KBM-7 (cell line): ENCODE results near the gene RNF38.
"Not testable (repeated sequence)": the region's sequence is repeated elsewhere in the genome, so short reads cannot be mapped to it uniquely, and the experiment has no call there.

Experiments
- DNase-seq: peaks from one replicate; pipeline ENCODE4 v3.0.0-alpha.2; 2015
- in situ Hi-C: fragments of 300-500 bp; cut with MboI; formaldehyde crosslinking; loops from 2 replicates; pipeline ENCODE4 v1.14.3; 2020; ENCODE audit warnings: low sequenced_read_pairs, low pct_unique_long_range_greater_than_20kb, mixed read lengths

The RNF38 gene

DNA sequence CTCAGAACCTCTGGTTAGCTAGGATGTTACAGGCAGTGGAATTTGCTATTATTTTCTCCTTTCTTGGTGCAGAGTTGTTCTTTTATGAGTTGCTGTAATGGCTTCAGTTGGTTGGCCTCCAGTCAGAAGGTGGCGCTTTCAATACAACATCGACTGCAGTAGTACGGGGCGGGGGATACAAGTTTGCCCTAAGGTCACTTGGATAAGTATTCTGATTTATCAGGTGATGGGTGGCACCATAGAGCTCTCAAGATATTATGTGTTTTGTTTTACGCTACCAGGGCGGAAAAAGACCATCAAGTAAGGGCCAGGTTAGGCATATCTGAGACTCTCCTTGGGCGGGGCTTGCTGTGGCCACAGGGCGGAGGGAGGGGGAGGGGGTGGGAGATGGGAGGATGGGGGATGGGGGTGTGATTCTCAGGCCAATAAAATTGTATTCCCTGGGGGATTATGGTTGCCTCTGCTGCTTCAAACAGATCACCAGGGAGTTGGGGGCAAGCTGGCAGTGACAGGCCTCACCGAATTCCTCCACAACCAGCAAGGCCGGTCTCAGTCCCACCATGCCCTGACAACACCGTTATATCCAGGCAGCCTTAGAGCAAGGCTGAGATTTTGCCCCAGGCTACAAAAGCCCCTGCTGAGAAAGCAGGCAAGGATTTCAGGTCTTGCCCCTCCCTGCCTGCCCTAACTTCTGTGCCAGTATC is 15.9 kb upstream of the RNF38 start:
- in situ Hi-C loops: loop anchor here (25.0 kb wide), 1 partner anchor 146 kb away; the partner anchor contains the start of gene MELK
- no peak for DNase-seq

DNA sequence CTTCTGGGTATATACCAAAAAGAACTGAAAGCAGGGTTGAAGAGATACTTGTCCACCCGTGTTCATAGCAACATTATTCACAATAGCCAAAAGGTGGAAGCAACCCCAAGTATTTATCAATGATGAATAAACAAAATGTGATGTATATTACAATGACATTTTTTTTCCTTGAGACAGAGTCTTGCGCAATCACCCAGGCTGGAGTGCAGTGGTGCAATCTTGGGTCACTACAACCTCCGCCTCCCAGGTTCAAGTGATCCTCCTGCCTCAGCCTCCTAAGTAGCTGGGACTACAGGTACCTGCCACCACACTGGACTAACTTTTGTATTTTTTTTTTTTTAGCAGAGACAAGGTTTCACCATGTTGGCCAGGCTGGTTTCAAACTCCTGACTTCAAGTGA is 11.3 kb upstream of the RNF38 start:
- DNase-seq: not testable (repeated sequence)
- in situ Hi-C loops: loop anchor here (25.0 kb wide), 1 partner anchor 151 kb away; the partner anchor contains the start of gene MELK

DNA sequence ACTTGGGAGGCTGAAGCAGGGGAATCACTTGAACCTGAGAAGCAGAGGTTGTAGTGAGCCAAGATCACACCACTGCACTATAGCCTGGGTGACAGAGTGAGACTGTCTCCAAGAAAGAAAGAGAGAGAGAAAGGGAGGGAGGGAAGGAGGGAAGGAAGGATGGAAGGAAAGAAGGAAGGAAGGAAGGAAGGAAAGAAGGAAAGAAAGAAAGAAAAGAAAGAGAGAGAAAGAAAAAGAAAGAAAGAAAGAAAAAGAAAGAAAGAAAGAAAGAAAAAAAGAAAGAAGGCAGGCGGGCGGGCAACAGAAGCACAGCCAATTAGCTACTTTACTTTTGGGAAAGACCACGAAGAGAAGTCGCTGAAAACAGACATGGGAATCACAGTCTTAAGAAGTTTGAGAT is 9.0 kb upstream of the RNF38 start:
- in situ Hi-C loops: loop anchor here (25.0 kb wide), 1 partner anchor 153 kb away; the partner anchor contains the start of gene MELK
- not testable (repeated sequence) for DNase-seq

DNA sequence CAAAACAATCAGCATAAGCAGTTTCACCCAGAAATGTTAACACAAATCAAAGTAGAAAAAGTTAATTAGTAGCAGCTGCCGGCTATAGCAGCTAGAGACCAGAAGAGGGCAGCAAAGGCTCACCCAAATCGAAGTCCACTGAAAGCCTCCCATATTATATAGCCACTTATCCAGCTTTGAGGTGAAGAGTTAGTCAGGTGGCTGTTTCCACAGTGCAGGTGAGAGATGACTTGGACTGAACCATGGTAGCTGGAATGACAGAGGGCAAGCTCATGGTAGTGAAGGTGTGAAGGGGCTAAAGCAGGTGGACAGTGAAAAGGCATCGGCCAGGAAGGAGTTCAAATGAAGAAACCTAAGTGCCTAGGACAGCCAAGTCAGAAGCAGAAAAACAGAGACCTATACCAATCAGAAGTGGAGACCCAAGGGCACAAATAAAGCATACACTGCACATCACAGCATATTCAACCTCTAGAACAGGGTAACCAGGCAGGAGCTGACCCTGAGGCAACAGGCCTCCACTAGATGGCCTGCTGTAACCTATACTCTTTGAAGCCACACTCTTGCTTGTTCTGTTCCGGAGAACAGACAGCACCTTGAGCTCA is 7.2 kb upstream of the RNF38 start:
- peak; percentile 79 for DNase-seq
- in situ Hi-C loops: loop anchor here (25.0 kb wide), 1 partner anchor 155 kb away; the partner anchor contains the start of gene MELK

DNA sequence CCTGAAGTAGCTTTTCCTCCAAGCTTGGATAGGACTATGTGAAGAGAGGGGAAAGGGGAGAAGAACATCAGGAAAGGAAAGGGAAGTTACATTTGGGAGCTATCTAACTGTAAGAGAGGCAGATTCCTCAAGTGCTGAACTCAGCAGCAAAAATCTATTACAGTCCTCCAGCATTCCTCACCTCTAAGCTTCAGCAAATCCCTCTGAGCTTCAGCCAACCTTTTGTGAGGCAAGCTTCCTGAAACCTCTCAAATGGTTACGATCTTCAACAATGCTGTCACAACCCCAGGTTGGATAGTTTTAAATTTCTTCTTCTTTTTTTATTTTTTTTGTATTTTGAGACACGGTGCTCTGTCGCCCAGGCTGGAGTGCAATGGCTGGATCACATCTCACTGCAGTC is 2.5 kb upstream of the RNF38 start:
- in situ Hi-C loops: loop anchor here (25.0 kb wide), 1 partner anchor 160 kb away; the partner anchor contains the start of gene MELK
- DNase-seq: no peak

DNA sequence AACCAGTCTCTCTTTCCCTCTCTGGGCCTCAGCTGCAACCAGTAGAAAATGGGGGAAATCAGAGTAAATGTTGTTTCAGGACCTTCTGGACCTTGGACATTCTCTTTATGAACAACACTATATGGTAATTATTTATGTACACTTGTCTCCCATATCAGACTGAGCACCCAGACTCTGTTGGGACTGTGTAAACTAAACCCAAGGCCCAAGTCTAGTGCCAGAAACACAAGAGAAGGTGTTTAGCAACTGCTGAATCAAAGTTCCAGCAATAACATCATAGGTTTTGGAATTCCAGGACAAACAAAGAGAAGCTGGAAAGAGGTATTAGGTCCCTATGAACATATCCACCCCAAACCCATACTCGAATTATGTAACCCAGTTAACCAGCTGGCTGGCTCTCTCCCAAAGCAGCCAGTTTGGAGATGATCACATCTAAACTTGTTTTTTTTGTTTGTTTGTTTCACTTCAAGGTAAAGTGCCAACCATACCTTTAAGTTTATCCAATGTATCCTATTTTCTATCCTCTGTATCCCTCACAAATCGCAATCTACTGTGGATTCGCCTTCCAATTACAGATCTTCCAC is 1.9 kb upstream of the RNF38 start:
- in situ Hi-C loops: loop anchor here (25.0 kb wide), 1 partner anchor 160 kb away; the partner anchor contains the start of gene MELK
- no peak for DNase-seq

DNA sequence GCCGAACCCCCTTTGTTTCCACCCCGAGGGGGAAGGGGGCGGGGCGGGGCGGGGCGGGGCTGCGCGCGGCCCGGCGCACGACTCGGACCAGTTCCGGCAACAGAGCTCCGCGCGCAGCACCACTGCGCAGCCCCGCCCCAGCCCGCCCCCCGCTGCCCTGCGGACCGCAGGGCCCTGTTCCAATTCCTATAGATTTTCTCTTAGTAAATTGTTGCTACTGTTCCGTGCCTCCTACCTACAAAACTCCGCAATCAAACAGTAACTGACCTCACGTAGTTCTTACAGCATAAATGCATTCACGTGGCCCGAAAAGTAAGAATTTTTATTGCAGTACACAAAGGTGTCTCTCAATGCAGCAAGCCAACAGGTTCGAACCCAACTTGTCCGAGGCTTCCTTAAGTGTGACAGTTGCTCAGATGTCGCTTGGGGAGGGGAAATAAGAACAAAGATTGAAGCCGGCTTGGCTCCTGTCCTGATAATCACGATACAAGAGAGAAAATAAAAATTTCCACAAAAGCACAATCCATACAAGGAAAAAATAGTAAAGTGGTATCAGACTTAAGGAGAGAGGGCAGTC is 1.2 kb upstream of the RNF38 start:
- in situ Hi-C loops: loop anchor here (25.0 kb wide), 1 partner anchor 161 kb away; the partner anchor contains the start of gene MELK

DNA sequence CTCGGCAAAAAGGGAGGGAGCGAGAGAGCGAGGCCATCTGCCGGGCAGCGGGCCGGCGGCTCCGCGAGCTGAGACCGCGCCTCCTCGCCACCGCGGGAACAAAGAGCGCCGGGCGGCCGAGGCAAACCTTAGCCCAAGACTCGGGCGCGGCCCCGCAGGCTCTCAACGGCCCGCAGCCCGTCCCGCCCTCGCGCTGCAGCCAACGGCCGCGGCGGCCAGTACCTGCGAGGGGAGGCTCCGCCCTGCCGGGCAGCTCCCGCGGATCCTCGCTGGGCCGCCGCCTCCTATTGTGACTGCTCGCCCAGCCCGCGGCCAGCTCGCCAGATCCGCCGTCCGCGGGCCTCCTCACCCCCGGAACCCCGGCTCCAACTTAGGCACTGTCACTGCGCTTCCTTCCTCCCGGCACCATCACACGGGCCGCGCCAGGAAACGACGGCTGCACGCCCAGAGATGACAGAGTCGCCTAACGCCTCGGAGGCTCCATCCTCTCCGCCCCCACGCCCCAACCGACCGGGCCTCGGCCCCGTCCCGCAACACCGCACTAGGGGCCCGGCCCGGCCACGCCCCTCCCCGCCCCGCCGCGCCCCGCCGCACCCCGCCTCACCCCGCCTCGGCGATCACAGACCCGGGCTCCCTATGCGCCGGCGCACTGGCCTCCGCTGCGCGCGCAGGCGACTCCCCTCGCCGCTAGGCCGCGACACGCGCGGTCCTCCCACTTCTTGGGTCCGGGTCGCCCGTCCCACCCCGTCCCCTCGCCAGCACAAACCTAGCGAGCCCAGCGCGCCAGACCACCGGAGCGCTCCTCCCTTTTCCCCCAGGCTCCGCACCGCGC is 479 bp upstream of the RNF38 start:
- in situ Hi-C loops: loop anchor here (25.0 kb wide), 1 partner anchor 162 kb away; the partner anchor contains the start of gene MELK

More for the DNA sequence above, 1.2 kb upstream of the RNF38 start:
- DNase-seq: no peak

DNA sequence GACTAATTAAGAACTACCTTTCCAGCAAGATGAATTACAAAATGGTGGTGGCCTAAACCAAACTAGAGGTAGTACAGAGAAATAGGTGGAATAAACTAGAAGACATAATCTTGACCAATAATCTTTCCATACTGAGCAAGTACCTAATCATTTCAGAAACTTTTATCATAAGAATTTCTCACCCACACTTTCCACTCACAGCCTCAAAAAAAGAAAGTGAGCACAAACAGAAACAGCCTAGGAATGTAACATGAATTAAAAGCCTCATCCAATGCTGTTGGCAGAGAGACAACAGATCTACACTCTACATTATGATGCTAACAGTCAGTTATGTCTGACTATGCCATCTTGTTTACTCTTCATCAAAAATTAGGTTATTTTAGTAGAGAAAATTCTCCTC is 1.3 kb downstream of the RNF38 start:
- in situ Hi-C loops: no loop called here
- DNase-seq: no peak

More for the DNA sequence above, 479 bp upstream of the RNF38 start:
- peak; percentile 82 for DNase-seq

DNA sequence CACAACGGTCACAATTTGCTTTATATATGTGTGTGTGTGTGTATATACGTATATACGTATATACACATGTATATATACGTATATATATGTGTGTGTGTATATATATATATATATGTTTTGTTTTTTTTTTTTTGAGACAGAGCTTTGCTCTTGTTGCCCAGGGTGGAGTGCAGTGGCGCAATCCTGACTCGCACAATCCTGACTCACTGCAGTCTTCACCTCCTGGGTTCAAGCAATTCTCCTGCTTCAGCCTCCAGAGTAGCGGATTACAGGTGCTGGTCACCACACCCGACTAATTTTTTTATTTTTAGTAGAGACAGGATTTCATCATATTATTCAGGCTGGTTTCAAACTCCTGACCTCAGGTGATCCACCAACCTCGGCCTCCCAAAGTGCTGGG is 3.1 kb downstream of the RNF38 start:
- no peak for DNase-seq
- in situ Hi-C loops: no loop called here

DNA sequence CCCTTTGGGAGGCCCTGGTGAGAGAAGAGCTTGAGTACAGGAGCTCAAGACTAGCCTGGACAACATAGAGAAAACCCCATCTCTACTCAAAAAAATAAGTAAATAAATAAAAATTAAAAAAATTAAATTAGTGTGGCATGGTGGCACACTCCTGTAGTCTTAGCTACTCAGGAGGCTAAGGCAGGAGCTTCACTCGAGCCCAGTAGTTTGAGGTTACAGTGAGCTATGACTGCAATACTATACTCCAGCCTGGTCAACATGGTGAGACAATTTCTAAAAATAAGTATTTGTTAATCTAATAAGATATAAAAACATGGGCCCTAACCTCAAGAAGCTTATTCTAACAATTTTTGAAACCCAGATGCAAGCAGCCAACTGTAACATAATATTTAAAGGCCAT is 7.6 kb downstream of the RNF38 start:
- no peak for DNase-seq
- in situ Hi-C loops: no loop called here

DNA sequence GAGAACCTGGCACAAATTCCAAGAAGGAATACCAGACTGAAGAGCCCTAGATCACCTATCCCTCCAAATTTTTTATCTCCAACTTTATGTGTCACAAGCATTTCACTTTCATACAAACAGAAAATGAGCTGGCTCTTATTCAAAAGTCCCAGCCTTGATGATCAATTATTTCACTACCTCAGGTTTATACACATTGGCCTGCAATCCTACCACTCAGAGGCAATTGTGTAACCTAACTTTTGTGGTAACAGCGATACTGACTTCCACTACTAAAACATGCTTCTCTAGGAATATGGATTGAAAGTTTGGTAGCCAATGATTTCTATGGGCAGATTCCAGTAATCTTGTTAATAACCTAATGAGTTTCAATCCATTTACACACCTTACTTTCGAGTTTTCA is 10.5 kb downstream of the RNF38 start:
- no peak for DNase-seq
- in situ Hi-C loops: no loop called here

DNA sequence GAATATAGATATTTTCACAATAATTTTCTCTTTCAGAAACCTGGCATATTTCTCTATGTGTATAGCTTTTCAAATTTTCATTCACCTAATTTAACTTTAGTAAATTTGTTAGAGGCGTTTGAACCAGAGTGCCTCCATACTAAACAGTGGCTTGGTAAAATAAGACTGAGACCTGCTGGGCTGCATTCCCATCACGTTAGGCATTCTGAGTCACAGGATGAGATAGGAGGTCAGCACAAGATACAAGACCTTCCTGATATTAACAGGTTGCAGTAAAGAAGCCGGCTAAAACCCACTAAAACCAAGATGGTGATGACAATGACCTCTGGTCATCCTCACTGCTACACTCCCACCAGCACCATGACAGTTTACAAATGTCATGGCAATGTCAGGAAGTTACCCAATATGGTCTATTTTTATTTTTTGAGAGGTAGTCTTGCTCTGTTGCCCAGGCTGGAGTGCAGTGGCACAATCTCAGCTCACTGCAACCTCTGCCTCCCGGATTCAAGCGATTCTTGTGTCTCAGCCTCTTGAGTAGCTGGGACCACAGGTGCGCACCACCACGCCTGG is 13.6 kb downstream of the RNF38 start:
- in situ Hi-C loops, DNase-seq: not testable (repeated sequence)

DNA sequence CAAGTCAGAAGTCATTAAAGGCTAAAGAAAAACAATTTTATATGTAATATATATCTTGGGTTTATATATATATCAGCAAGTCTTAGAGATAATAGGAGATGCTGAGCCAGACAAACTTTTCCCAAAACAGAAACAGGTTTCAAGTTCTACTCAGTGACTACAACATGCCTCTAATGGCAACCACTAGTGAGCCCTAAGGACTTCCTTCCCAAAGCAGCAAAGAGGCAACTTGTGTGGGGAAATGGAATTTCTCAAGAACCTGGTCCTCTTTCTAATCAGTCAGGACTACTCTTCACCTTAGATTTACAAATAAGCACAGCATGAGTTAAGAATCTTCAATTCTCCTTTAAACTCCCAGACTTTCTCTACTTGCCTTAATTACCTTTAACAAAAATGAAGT is 17.6 kb downstream of the RNF38 start:
- no peak for DNase-seq
- in situ Hi-C loops: no loop called here

DNA sequence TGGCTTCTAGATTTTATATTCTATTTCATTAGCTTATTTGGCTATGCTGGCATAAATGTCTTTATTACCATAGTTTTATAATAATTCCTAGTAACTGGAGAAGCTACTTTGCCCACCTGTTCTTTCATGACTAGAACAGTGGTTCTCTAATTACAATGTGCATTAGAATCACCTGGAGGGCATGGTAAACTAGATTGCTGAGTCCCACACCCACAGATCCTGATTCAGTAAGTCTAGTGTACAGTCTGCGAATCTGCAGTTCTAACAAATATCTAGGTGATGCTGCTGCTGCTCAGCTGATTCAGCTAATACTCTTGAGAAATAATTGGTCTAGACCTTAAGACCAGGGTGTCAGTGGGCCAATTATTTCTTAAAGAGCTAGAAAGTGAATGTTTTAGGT is 35.5 kb downstream of the RNF38 start:
- DNase-seq: no peak
- in situ Hi-C loops: no loop called here

DNA sequence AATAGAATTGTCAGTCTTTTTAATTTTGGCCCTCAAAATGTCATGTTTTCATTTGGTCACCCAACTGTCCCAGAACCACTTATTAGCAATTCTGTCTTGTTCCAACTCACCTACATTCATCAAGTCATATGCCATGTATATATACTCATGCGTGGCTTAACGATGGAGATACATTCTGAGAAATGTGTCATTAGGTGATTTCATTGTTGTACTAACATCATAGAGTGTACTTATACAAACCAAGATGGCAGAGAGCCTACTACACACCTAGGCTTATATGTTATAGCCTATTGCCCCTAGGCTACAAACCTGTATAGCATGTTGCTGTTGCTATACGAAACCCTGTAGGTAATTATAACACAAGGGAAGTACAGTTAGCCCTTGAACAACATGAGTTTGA is 36.6 kb downstream of the RNF38 start:
- DNase-seq: no peak
- in situ Hi-C loops: no loop called here

DNA sequence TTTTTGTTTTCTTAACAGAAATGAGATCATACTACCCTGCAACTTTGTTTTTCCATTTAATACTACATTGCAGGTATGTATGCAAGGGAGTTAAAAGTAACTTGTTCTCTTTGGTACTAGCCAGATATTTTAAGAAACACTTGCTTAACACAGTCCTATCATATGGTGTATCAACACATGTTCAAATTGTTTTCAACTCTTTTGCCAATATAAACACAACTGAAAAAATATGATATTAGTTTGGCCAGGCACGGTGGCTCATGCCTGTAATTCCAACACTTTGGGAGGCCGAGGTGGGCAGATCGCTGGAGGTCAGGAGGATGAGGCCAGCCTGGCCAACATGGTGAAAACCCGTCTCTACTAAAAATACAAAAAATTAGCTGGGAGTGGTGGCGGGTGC is 41.6 kb downstream of the RNF38 start:
- in situ Hi-C loops: no loop called here
- no peak for DNase-seq

DNA sequence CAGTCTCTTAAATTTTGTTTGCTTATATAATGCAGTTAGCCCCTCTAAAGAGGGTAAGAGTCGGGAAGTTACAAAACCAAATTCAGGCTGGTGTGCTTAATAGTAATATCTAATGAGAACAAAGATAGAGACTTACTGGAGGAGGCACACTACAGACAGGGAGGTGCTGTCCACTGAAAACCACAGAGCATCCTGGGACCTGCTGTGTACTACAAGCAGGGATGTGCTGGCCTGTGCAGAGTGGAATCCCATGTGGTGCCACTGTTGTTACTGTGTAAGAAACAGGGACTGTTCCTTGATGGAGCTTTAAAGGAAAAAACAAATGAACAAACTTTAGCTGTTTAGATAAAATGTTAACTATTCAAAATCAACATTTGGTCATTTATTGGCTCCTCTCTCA is 42.4 kb downstream of the RNF38 start:
- DNase-seq: no peak
- in situ Hi-C loops: no loop called here

DNA sequence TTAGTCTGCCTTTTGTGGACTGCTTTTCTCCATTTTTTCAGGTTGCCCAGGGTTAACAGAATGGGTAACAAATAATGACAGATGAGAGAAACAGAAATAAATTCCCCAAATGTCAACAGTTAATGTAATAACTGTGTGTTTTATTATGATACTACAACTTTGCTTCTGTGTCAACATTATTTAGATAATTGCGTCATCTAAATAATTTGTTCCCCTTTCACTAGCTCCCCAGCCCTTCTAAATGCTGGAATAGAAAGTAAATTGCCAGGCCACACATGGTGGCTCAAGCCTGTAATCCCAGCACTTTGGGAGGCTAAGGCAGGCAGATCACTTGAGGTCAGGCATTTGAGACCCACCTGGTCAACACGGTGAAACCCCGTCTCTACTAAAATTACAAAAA is 53.5 kb downstream of the RNF38 start:
- DNase-seq: no peak
- in situ Hi-C loops: no loop called here
